K562 (cell line): Measurements from ENCODE around the gene CCDC92. TPM values are rescaled to one million over a fixed set of nuclear protein-coding genes. Genes with fewer than 3 reads are reported as not detected.

Experiments
- ATF4 ChIP-seq: fragments of 450-650 bp; formaldehyde crosslinking; IDR thresholded peaks from 2 replicates; pipeline ENCODE4 v1.4.0; 2022; ENCODE audit warnings: mild to moderate bottlenecking, moderate library complexity
- CBFB ChIP-seq: sonication (generic); formaldehyde crosslinking; IDR thresholded peaks from 2 replicates; pipeline ENCODE4 v1.4.0; 2020; ENCODE audit warnings: mild to moderate bottlenecking, missing genetic modification reagents
- DACH1 ChIP-seq: fragments of 450-650 bp; IDR thresholded peaks from 2 replicates; pipeline ENCODE4 v1.6.1; 2018; ENCODE audit not compliant: partially characterized antibody
- E2F5 ChIP-seq: sonication (generic); formaldehyde crosslinking; IDR thresholded peaks from 2 replicates; pipeline ENCODE4 v1.8.0; 2022; ENCODE audit warnings: mild to moderate bottlenecking, missing genetic modification reagents
- ELF1 ChIP-seq: fragments of 200-800 bp; sonication (Bioruptor generic); IDR thresholded peaks from 2 replicates; pipeline ENCODE4 v1.6.1; 2016; ENCODE audit warnings: missing genetic modification characterization, missing compliant biosample characterization
- ETV1 ChIP-seq: fragments of 450-650 bp; conservative IDR thresholded peaks from 2 replicates; pipeline ENCODE4 v1.6.1; 2016; ENCODE audit warnings: missing genetic modification characterization, control low read depth, low read depth, missing compliant biosample characterization
- FOXK2 ChIP-seq, 2 experiments: fragments of 450-650 bp; IDR thresholded peaks in 1 of 2; conservative IDR thresholded peaks in 1 of 2; 2 replicates each; pipeline ENCODE4 v1.6.1; 2016; ENCODE audit warnings: low read depth in 2 of 2, mild to moderate bottlenecking in 1 of 2
- GATA2 ChIP-seq: sonication (generic); formaldehyde crosslinking; IDR thresholded peaks from 2 replicates; pipeline ENCODE4 v1.4.0; 2020; ENCODE audit warnings: mild to moderate bottlenecking, missing genetic modification reagents
- HCFC1 ChIP-seq: IDR thresholded peaks from 2 replicates; pipeline ENCODE4 v1.6.1; 2012; ENCODE audit warnings: low read depth, low read length, improper control_type of control experiment
- HDAC1 ChIP-seq, 2 experiments: fragments of 450-650 bp; IDR thresholded peaks; 2 replicates each; pipeline ENCODE4 v1.6.1; 2016 to 2017; ENCODE audit warnings: inconsistent platforms in 1 of 2, mild to moderate bottlenecking in 1 of 2, moderate library complexity in 1 of 2
- HEY1 ChIP-seq: fragments of 250-450 bp; sonication (Bioruptor Pico); IDR thresholded peaks from 2 replicates; pipeline ENCODE4 v1.5.0; 2020; ENCODE audit warnings: mild to moderate bottlenecking, moderate library complexity, borderline replicate concordance
- ILF3 ChIP-seq: fragments of 450-650 bp; IDR thresholded peaks from 2 replicates; pipeline ENCODE4 v1.6.1; 2018; ENCODE audit warnings: antibody characterized with exemption, mild to moderate bottlenecking, moderate library complexity, borderline replicate concordance
- JUND ChIP-seq, 2 experiments: IDR thresholded peaks; 2 replicates in 1 of 2; 3 replicates in 1 of 2; pipeline ENCODE4 v1.6.1; 2011; ENCODE audit warnings: borderline replicate concordance in 2 of 2, low read depth in 2 of 2, low read length in 2 of 2, improper control_type of control experiment in 1 of 2, missing biosample characterization in 1 of 2, missing genetic modification characterization in 1 of 2, missing genetic modification reagents in 1 of 2
- KDM1A ChIP-seq, 2 experiments: fragments of 450-650 bp; IDR thresholded peaks; 2 replicates each; pipeline ENCODE4 v1.6.1; 2016; ENCODE audit warnings: mild to moderate bottlenecking in 2 of 2
- KDM5B ChIP-seq: fragments of 200-600 bp; sonication (generic); IDR thresholded peaks from 2 replicates; pipeline ENCODE4 v1.6.1; 2012; ENCODE audit warnings: low read depth, mild to moderate bottlenecking, moderate library complexity, low read length, control low read depth, inconsistent platforms; ENCODE audit not compliant: insufficient replicate concordance
- MEF2D ChIP-seq: conservative IDR thresholded peaks from 2 replicates; pipeline ENCODE4 v1.6.1; 2016; ENCODE audit warnings: low read depth, missing genetic modification characterization, missing compliant biosample characterization
- MTA2 ChIP-seq: fragments of 450-650 bp; IDR thresholded peaks from 2 replicates; pipeline ENCODE4 v1.6.1; 2016; ENCODE audit warnings: low read depth
- PCBP1 ChIP-seq: fragments of 200-400 bp; formaldehyde crosslinking; IDR thresholded peaks from 2 replicates; pipeline ENCODE4 v1.6.1; 2018; ENCODE audit warnings: mild to moderate bottlenecking, low read depth, low read length; ENCODE audit not compliant: poor library complexity, severe bottlenecking
- SAFB ChIP-seq: fragments of 200-400 bp; formaldehyde crosslinking; IDR thresholded peaks from 2 replicates; pipeline ENCODE4 v1.6.1; 2017; ENCODE audit warnings: low read depth, low read length, borderline replicate concordance
- SMARCA4 ChIP-seq: fragments of 450-650 bp; IDR thresholded peaks from 2 replicates; pipeline ENCODE4 v1.6.1; 2016
- SNIP1 ChIP-seq: fragments of 450-650 bp; IDR thresholded peaks from 2 replicates; pipeline ENCODE4 v1.7.1; 2017; ENCODE audit warnings: low read depth, mild to moderate bottlenecking
- SREBF2 ChIP-seq: sonication (generic); formaldehyde crosslinking; IDR thresholded peaks from 2 replicates; pipeline ENCODE4 v1.4.0; 2020; ENCODE audit warnings: mild to moderate bottlenecking, missing genetic modification reagents
- STAT5B ChIP-seq: fragments of 250-450 bp; sonication (Bioruptor Pico); IDR thresholded peaks from 2 replicates; pipeline ENCODE4 v1.8.0; 2021; ENCODE audit warnings: mild to moderate bottlenecking, inconsistent platforms
- U2AF1 ChIP-seq: fragments of 200-400 bp; formaldehyde crosslinking; optimal IDR thresholded peaks from 2 replicates; pipeline ENCODE3; 2017; ENCODE audit warnings: mild to moderate bottlenecking, low read depth, low read length, moderate library complexity
- ZEB2 ChIP-seq: fragments of 450-650 bp; IDR thresholded peaks from 2 replicates; pipeline ENCODE4 v1.6.1; 2016
- ZFP30 ChIP-seq: fragments of 250-450 bp; sonication (Bioruptor Pico); IDR thresholded peaks from 2 replicates; pipeline ENCODE4 v1.8.0; 2022; ENCODE audit warnings: moderate library complexity, mild to moderate bottlenecking, inconsistent platforms, borderline replicate concordance
- ZNF184 ChIP-seq: sonication (generic); formaldehyde crosslinking; IDR thresholded peaks from 2 replicates; pipeline ENCODE4 v1.5.0; 2020; ENCODE audit warnings: missing genetic modification reagents
- polyA plus RNA-seq, 8 experiments: library from polyadenylated mRNA; depleted of rRNA in 4 of 8; stranded (reverse) in 5 of 8; unstranded in 3 of 8; fragments of >200 nt; fragmentation: Nextera tagmentation in 2 of 8; fragmentation: Illumina TruSeq in 1 of 8; extraction: Ambion mirVana in 2 of 8; extraction: Trizol in 1 of 8; gene quantifications; 2 replicates each; pipeline versions ENCODE4 v1.2.1 to v1.2.3, GENCODE V29; 2011 to 2014; ENCODE audit warnings: inconsistent platforms in 1 of 8, missing spikeins in 1 of 8
- total RNA-seq, 7 experiments: library from RNA; depleted of rRNA in 6 of 7; stranded (reverse); fragments of >200 nt in 6 of 7; fragmentation: Illumina TruSeq in 2 of 7; extraction: Trizol in 2 of 7; gene quantifications; 2 replicates each; pipeline versions ENCODE4 v1.2.1 to v1.2.3, GENCODE V29; 2011 to 2021; ENCODE audit warnings: low replicate concordance in 1 of 7
- TF ChIP-seq, protein P1 (sequence below): sonication (generic); formaldehyde crosslinking; IDR thresholded peaks from 2 replicates; pipeline ENCODE4 v1.8.0; 2022; ENCODE audit warnings: mild to moderate bottlenecking, low read depth, missing genetic modification reagents

Gene CCDC92
- total and polyA plus RNA-seq, 9 of the 15 experiments (the other 6 are each of a cell fraction or from before 2014, with no cell fraction given) = 0.27 to 5.9 (median 2.1) TPM

DNA sequence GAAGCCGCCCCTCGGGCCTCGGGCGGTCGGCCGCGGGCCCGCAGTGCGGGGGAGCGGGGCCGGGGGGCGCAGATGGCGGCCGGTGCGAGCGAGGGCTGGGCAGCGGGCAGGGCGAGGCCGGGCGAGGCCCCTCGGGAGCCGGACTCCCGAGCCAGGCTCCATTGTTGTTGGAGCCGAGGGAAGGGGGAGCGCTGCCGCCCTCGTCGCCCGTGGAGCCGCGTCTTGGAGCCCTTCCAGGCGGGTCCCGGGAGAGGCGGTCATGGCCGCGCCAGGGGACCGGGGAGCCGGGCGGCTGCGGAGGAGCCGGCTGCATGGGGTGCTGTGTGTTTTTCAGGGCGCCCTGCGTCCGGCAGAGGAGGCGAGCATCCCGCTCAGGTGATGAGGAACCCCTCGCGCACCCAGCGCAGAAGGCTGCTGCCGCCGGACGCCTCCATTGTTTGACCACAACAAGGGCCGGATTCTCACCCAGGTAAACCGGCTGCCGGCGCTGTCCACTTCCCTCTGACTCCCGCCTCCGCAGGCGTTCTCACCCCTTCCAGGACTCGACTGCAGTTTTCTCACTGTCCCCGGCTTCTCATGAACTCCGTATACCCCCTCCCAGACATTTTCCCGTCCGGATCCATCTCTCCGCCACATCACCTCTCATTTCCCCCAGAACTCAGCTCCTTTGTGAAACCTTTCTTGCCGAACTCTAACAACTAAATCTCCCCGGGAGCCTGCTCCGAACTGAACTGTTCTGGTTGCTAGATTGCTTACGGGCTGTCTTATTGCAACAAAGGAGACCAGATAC is 1.1 kb upstream of the CCDC92 start (continued):
- TF ChIP-seq SNIP1 = no peak
- TF ChIP-seq KDM5B = peak; percentile 43
- TF ChIP-seq, protein P1, sequence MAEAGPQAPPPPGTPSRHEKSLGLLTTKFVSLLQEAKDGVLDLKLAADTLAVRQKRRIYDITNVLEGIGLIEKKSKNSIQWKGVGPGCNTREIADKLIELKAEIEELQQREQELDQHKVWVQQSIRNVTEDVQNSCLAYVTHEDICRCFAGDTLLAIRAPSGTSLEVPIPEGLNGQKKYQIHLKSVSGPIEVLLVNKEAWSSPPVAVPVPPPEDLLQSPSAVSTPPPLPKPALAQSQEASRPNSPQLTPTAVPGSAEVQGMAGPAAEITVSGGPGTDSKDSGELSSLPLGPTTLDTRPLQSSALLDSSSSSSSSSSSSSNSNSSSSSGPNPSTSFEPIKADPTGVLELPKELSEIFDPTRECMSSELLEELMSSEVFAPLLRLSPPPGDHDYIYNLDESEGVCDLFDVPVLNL = no peak
- peak; percentile 24 to 64; a peak in 1 of 4 replicates for TF ChIP-seq FOXK2 (conservative IDR thresholded peaks at IDR 0.05 in 1 of 2, IDR thresholded peaks at IDR 0.05 in 1 of 2; ENCODE audit: low read depth in 2 of 2)
- TF ChIP-seq SMARCA4 = peak; percentile 49; the same call in 1 of the 2 replicates
- TF ChIP-seq ZNF184 (CRISPR knock-in tag) = no peak
- TF ChIP-seq E2F5 (CRISPR knock-in tag) = no peak
- TF ChIP-seq SREBF2 (CRISPR knock-in tag) = no peak
- TF ChIP-seq SAFB = no peak
- TF ChIP-seq JUND (IDR thresholded peaks at IDR 0.05; ENCODE audit: borderline replicate concordance, low read depth, low read length) = no peak
- no peak for TF ChIP-seq JUND (tag; IDR thresholded peaks at IDR 0.05; ENCODE audit: borderline replicate concordance, low read depth, low read length)
- no peak for TF ChIP-seq GATA2
- peak in 1 of 2 experiments; percentile 42; a peak in 1 of 4 replicates for TF ChIP-seq HDAC1 (IDR thresholded peaks at IDR 0.05)
- TF ChIP-seq HCFC1 = no peak
- TF ChIP-seq CBFB (CRISPR knock-in tag) = no peak
- no peak for TF ChIP-seq U2AF1
- no peak for TF ChIP-seq ELF1 (tag)
- TF ChIP-seq KDM1A (IDR thresholded peaks at IDR 0.05) = no peak
- no peak for TF ChIP-seq ATF4
- no peak for TF ChIP-seq ILF3
- TF ChIP-seq HEY1 (CRISPR knock-in tag) = no peak
- peak; percentile 78 for TF ChIP-seq ZEB2
- no peak for TF ChIP-seq MTA2
- TF ChIP-seq PCBP1 = peak; percentile 30
- no peak for TF ChIP-seq DACH1
- TF ChIP-seq ZFP30 (CRISPR knock-in tag) = no peak
- 0 out of 2 replicates have a peak, but pooled peaks have one; percentile 26 for TF ChIP-seq ETV1 (tag)
- TF ChIP-seq MEF2D (tag) = no peak
- TF ChIP-seq STAT5B = no peak
